Esophagus squamous epithelium (tissue), 5 donors: Measurements from ENCODE around the gene DTX4. TPM values are rescaled to one million over a fixed set of nuclear protein-coding genes. Genes with fewer than 3 reads are reported as not detected.

ENCODE experiments used
- DNase-seq: peaks from one replicate; lab custom pipeline; 2025; lab: John Stamatoyannopoulos, UW
- H3K27ac ChIP-seq, 4 donors: fragments of 200-600 bp; sonication (generic); one replicate each; pipeline ENCODE4 v1.5.1; 2016 to 2019; ENCODE audit warnings: mild to moderate bottlenecking in 1 of 4
- H3K27me3 ChIP-seq, 4 donors: fragments of 200-600 bp; sonication (generic); 1 replicate in 3 of 4; 2 replicates in 1 of 4; pipeline versions ENCODE4 v1.5.1 to v1.6.0; 2017 to 2021; ENCODE audit warnings: antibody characterized with exemption in 1 of 4
- H3K36me3 ChIP-seq, 3 donors: fragments of 200-600 bp; sonication (generic); one replicate each; pipeline ENCODE4 v1.5.1; 2016 to 2019
- H3K4me1 ChIP-seq, 3 donors: fragments of 200-600 bp; sonication (generic); one replicate each; pipeline ENCODE4 v1.5.1; 2017 to 2019
- H3K4me3 ChIP-seq, 4 donors: fragments of 200-600 bp; sonication (generic); 1 replicate in 3 of 4; 2 replicates in 1 of 4; pipeline ENCODE4 v1.5.1; 2016 to 2019; ENCODE audit warnings: mild to moderate bottlenecking in 2 of 4, moderate library complexity in 1 of 4
- H3K9me3 ChIP-seq, 3 donors: fragments of 200-600 bp; sonication (generic); one replicate each; pipeline ENCODE4 v1.5.1; 2016 to 2019
- POLR2A ChIP-seq, 4 donors: fragments of 450-650 bp; IDR thresholded peaks; one replicate each; pipeline ENCODE4 v1.6.1; 2017; ENCODE audit warnings: antibody characterized with exemption in 4 of 4, mild to moderate bottlenecking in 4 of 4, moderate library complexity in 3 of 4
- WGBS, 2 donors: methylation state at CpG; one replicate each; pipeline ENCODE4 v1.1.5; 2018; 5-methylcytosine and 5-hydroxymethylcytosine counted together
- intact Hi-C: fragments of 100-400 bp; cut with DNase I; formaldehyde crosslinking; loops from one replicate; pipeline ENCODE4 v1.15.0; 2022
- total RNA-seq, 4 donors: library from RNA; depleted of rRNA; stranded (reverse); fragments of >200 nt; gene quantifications; one replicate each; pipeline ENCODE4 v1.1.0, GENCODE V29; 2016
- TF ChIP-seq, protein P1 (sequence below), 6 experiments: fragments of 450-650 bp in 4 of 6; fragments of 200-600 bp in 2 of 6; sonication (generic) in 2 of 6; IDR thresholded peaks; one replicate each; pipeline ENCODE4 v1.5.1; 2016 to 2019; ENCODE audit warnings: antibody characterized with exemption in 6 of 6, mild to moderate bottlenecking in 4 of 6, moderate library complexity in 4 of 6
- donor health status: DM: yes; HTN: yes; CAD: no.

The DTX4 gene
- total RNA-seq, 4 donors from 2014 or later: 2.4 to 8.4 (median 4.6) TPM

GRCh38 chr11:59176330-59176729 lies 4.4 kb downstream of the DTX4 start:
- intact Hi-C loops: no loop called here
- TF ChIP-seq, protein P1, sequence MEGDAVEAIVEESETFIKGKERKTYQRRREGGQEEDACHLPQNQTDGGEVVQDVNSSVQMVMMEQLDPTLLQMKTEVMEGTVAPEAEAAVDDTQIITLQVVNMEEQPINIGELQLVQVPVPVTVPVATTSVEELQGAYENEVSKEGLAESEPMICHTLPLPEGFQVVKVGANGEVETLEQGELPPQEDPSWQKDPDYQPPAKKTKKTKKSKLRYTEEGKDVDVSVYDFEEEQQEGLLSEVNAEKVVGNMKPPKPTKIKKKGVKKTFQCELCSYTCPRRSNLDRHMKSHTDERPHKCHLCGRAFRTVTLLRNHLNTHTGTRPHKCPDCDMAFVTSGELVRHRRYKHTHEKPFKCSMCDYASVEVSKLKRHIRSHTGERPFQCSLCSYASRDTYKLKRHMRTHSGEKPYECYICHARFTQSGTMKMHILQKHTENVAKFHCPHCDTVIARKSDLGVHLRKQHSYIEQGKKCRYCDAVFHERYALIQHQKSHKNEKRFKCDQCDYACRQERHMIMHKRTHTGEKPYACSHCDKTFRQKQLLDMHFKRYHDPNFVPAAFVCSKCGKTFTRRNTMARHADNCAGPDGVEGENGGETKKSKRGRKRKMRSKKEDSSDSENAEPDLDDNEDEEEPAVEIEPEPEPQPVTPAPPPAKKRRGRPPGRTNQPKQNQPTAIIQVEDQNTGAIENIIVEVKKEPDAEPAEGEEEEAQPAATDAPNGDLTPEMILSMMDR (IDR thresholded peaks at IDR 0.05): no peak
- no peak for TF ChIP-seq POLR2A (IDR thresholded peaks at IDR 0.05)
- WGBS, 2 donors: 58 to 77% methylated on average over 7 of the region's 7 CpGs
- Histone ChIP-seq H3K4me3 (no peak overlapping the region), H3K27me3 (peaks cover 0 to 7% (median 0%) of the 10 kb centered on the region in 4 donors), H3K9me3 (no peaks in the 10 kb centered on the region), H3K27ac (no peak overlapping the region), H3K4me1 (peaks cover 19 to 43% (median 26%) of the 10 kb centered on the region in 3 donors), H3K36me3 (peaks cover 0 to 2% (median 0%) of the 10 kb centered on the region in 3 donors)
- DNase-seq: no peak

DNA sequence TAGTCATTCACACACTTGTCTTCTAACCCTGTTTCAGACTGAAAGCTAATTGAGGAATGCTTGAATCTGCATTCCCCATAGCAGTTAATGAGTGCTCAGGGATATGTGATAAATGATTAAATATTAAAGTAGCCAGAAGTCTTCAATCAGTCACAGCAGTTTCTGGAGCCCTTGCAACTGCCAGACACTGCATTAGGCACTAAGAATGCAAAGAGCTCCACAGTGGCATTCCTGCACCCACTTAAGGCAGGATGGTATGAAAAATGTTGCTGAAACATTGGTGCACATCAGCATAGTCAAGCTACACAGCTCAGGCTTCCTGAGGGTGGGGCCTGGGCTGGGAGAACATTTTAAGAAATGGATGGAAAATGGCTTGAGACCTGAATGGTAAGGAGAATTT lies 6.5 kb downstream of the DTX4 start:
- Histone ChIP-seq H3K4me3 (no peak overlapping the region), H3K36me3 (peaks cover 0 to 21% (median 0%) of the 10 kb centered on the region in 3 donors), H3K27me3 (no peaks in the 10 kb centered on the region), H3K4me1 (peaks cover 8 to 31% (median 23%) of the 10 kb centered on the region in 3 donors), H3K9me3 (no peaks in the 10 kb centered on the region), H3K27ac (no peak overlapping the region)
- intact Hi-C loops: no loop called here
- no peak for TF ChIP-seq POLR2A (IDR thresholded peaks at IDR 0.05)
- TF ChIP-seq, protein P1 (IDR thresholded peaks at IDR 0.05): no peak
- DNase-seq: no peak

DNA sequence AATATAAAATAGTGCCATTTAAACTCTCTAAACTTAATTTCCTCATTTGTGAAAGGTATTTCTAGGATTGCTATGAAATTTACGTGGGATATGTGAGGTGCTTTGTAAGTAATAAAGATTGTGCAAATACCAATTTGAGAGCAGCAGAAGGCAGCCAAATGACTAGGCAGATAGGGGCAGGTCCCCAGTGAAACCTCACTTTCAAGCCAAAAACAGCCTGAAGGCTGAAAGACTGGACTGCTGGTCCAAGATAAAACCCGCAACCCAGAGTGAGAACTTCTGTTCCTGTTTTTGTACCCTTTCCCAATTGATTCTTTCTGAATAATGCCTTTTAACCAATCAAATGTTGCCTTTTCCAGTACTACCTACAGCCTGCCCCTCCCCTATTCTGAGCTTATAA lies 7.2 kb downstream of the DTX4 start:
- TF ChIP-seq, protein P1 (IDR thresholded peaks at IDR 0.05): no peak
- no peak for TF ChIP-seq POLR2A (IDR thresholded peaks at IDR 0.05)
- Histone ChIP-seq H3K27me3 (no peaks in the 10 kb centered on the region), H3K9me3 (no peaks in the 10 kb centered on the region), H3K36me3 (peaks cover 0 to 21% (median 0%) of the 10 kb centered on the region in 3 donors), H3K4me1 (peaks cover 1 to 31% (median 23%) of the 10 kb centered on the region in 3 donors), H3K27ac (no peak overlapping the region), H3K4me3 (no peak overlapping the region)
- no peak for DNase-seq
- 80 to 96% methylated on average over 2 of the region's 2 CpGs for WGBS, 2 donors
- intact Hi-C loops: no loop called here

DNA sequence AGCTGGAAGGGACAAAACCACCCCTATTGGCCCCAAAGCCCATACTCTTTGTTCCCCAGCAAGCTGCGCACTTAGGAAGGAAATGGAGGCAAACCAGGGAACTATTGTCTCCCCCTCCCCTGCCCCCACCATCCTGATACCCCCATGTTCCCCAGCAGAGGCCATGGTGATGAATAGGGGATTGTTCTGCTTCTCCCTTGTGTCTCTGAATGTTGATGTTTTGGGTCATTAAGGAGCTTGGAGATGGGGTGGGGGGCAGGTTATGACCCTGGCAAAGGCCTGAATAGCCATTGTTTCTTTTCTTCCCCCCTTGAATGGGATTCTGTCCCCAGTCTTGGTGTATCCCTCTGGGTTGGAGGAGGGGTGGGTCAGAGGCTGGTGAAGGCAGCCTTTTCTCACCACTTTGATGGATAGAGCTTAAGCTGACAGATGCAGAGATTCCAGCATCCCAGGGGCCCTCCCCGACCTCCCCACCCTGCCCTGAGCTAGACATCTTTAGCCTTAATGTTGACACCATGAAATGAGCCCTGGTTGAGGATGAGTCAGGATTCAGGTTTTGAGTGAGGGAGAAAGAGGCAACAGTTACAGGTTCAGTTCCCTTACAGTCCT lies 8.3 kb downstream of the DTX4 start:
- DNase-seq: no peak
- Histone ChIP-seq H3K4me3 (no peak overlapping the region), H3K27ac (no peak overlapping the region), H3K36me3 (peaks cover 0 to 21% (median 0%) of the 10 kb centered on the region in 3 donors), H3K27me3 (no peaks in the 10 kb centered on the region), H3K4me1 (peaks cover 0 to 31% (median 24%) of the 10 kb centered on the region in 3 donors), H3K9me3 (no peaks in the 10 kb centered on the region)
- WGBS, 2 donors: 50 to 74% methylated on average over 1 to 2 of the region's 2 CpGs
- intact Hi-C loops: no loop called here
- TF ChIP-seq, protein P1 (IDR thresholded peaks at IDR 0.05): no peak
- no peak for TF ChIP-seq POLR2A (IDR thresholded peaks at IDR 0.05)

GRCh38 chr11:59180907-59181306 lies 9.0 kb downstream of the DTX4 start:
- DNase-seq: no peak
- H3K4me3 ChIP-seq: no peak overlapping the region
- peaks cover 0 to 21% (median 0%) of the 10 kb centered on the region in 3 donors for H3K36me3 ChIP-seq
- TF ChIP-seq POLR2A (IDR thresholded peaks at IDR 0.05): no peak
- TF ChIP-seq, protein P1 (IDR thresholded peaks at IDR 0.05): no peak
- 88 to 92% methylated on average over 2 of the region's 2 CpGs for WGBS, 2 donors
- H3K27me3 ChIP-seq: no peaks in the 10 kb centered on the region
- no peaks in the 10 kb centered on the region for H3K9me3 ChIP-seq
- intact Hi-C loops: no loop called here
- no peak overlapping the region for H3K27ac ChIP-seq
- peaks cover 0 to 34% (median 27%) of the 10 kb centered on the region in 3 donors for H3K4me1 ChIP-seq
